IMR-90 (cell line): ENCODE data around the gene MLLT3. TPM values are rescaled to one million over a fixed set of nuclear protein-coding genes. Genes with fewer than 3 reads are reported as not detected.

Experiments
- ATAC-seq: fragments of 200-7000 bp; cut with Tn5 transposase; 2 replicates; pipeline ENCODE4 v1.9.1; 2020; ENCODE audit warnings: low read depth, mild to moderate bottlenecking, moderate library complexity
- BruUV-seq: library from RNA; stranded (reverse); fragments of 400-500 nt; replicated peaks from 2 replicates; lab custom pipeline; 2021; lab: Mats Ljungman, UMichigan
- CTCF ChIA-PET: fragments of 300-600 bp; formaldehyde crosslinking; extraction: SDS; loops from one replicate; lab custom pipeline; 2021; ENCODE audit warnings: antibody characterized with exemption; lab: Yijun Ruan, JAX
- POLR2A ChIA-PET: fragments of 300-600 bp; sonication (Branson Sonifier 250); formaldehyde crosslinking; loops from one replicate; lab custom pipeline; 2022; ENCODE audit warnings: antibody characterized with exemption; ENCODE audit not compliant: unreplicated experiment; lab: Charles Lee
- DNase-seq: peaks from one replicate; pipeline ENCODE4 v3.0.0; 2013
- H2AFZ ChIP-seq: replicated peaks from 2 replicates; pipeline ENCODE3; 2013; ENCODE audit warnings: low read length, mild to moderate bottlenecking; ENCODE audit not compliant: poor library complexity
- H2AK5ac ChIP-seq: 2 replicates; pipeline ENCODE4 v1.6.1; 2013; ENCODE audit warnings: low read depth, low read length, inconsistent platforms
- H2AK9ac ChIP-seq: replicated peaks from 2 replicates; pipeline ENCODE3; 2013; ENCODE audit warnings: mild to moderate bottlenecking, low read depth, low read length, moderate library complexity; ENCODE audit not compliant: poor library complexity
- H2BK120ac ChIP-seq: 2 replicates; pipeline ENCODE4 v1.6.1; 2013; ENCODE audit warnings: low read depth, low read length, inconsistent platforms
- H2BK15ac ChIP-seq: 3 replicates; pipeline ENCODE4 v1.6.1; 2013; ENCODE audit warnings: low read depth, low read length, inconsistent platforms
- H2BK20ac ChIP-seq: 2 replicates; pipeline ENCODE4 v1.6.1; 2013; ENCODE audit warnings: low read depth, mild to moderate bottlenecking, inconsistent platforms, low read length, moderate library complexity
- H2BK5ac ChIP-seq: 2 replicates; pipeline ENCODE4 v1.6.1; 2013; ENCODE audit warnings: mild to moderate bottlenecking, low read depth, low read length, inconsistent platforms; ENCODE audit not compliant: poor library complexity, severe bottlenecking
- H3K14ac ChIP-seq: replicated peaks from 2 replicates; pipeline ENCODE4 v1.6.1; 2013; ENCODE audit warnings: low read depth, low read length, inconsistent platforms
- H3K18ac ChIP-seq: 2 replicates; pipeline ENCODE4 v1.6.1; 2013; ENCODE audit warnings: low read depth, low read length, control low read depth
- H3K23ac ChIP-seq: 2 replicates; pipeline ENCODE4 v1.6.1; 2013; ENCODE audit warnings: low read depth, low read length, inconsistent platforms
- H3K27ac ChIP-seq: 2 replicates; pipeline ENCODE4 v1.5.1; 2013; ENCODE audit warnings: mild to moderate bottlenecking, control low read depth, low read length; ENCODE audit not compliant: insufficient read depth
- H3K27me3 ChIP-seq: 2 replicates; pipeline ENCODE4 v1.6.1; 2013; ENCODE audit warnings: low read length; ENCODE audit not compliant: control insufficient read depth, insufficient read depth
- H3K36me3 ChIP-seq: 2 replicates; pipeline ENCODE4 v1.6.1; 2013; ENCODE audit warnings: low read length, mixed read lengths; ENCODE audit not compliant: control insufficient read depth, insufficient read depth
- H3K4ac ChIP-seq: 2 replicates; pipeline ENCODE4 v1.6.1; 2013; ENCODE audit warnings: low read depth, low read length, inconsistent platforms
- H3K4me1 ChIP-seq: 2 replicates; pipeline ENCODE4 v1.6.1; 2013; ENCODE audit warnings: low read length, mixed read lengths; ENCODE audit not compliant: control insufficient read depth, insufficient read depth
- H3K4me2 ChIP-seq: 2 replicates; pipeline ENCODE4 v1.6.1; 2013; ENCODE audit warnings: low read depth, mild to moderate bottlenecking, control low read depth, low read length, moderate library complexity
- H3K4me3 ChIP-seq: 2 replicates; pipeline ENCODE4 v1.5.1; 2013; ENCODE audit warnings: low read depth, mild to moderate bottlenecking, control low read depth, low read length, moderate library complexity; ENCODE audit not compliant: insufficient read depth
- H3K56ac ChIP-seq: 2 replicates; pipeline ENCODE4 v1.6.1; 2013; ENCODE audit warnings: low read length, inconsistent platforms; ENCODE audit not compliant: insufficient read depth; ENCODE audit errors: extremely low read depth
- H3K79me1 ChIP-seq, 2 experiments: 2 replicates each; pipeline ENCODE4 v1.6.1; 2013; ENCODE audit warnings: low read length in 2 of 2, inconsistent platforms in 1 of 2, low read depth in 1 of 2
- H3K9ac ChIP-seq: 2 replicates; pipeline ENCODE4 v1.6.1; 2013; ENCODE audit warnings: low read depth, low read length, control low read depth
- H3K9me1 ChIP-seq: 2 replicates; pipeline ENCODE4 v1.6.1; 2013; ENCODE audit warnings: low read length, inconsistent platforms; ENCODE audit not compliant: insufficient read depth
- H3K9me3 ChIP-seq: 2 replicates; pipeline ENCODE4 v1.6.1; 2013; ENCODE audit warnings: low read length; ENCODE audit not compliant: control insufficient read depth, insufficient read depth
- H4K20me1 ChIP-seq: 2 replicates; pipeline ENCODE4 v1.6.1; 2013; ENCODE audit warnings: low read length, inconsistent platforms; ENCODE audit not compliant: insufficient read depth
- H4K5ac ChIP-seq: 2 replicates; pipeline ENCODE4 v1.6.1; 2013; ENCODE audit warnings: mild to moderate bottlenecking, low read depth, low read length, control low read depth
- H4K8ac ChIP-seq, 2 experiments: 2 replicates each; pipeline ENCODE4 v1.6.1; 2013; ENCODE audit warnings: low read depth in 2 of 2, low read length in 2 of 2, control low read depth in 1 of 2, inconsistent platforms in 1 of 2
- H4K91ac ChIP-seq: 2 replicates; pipeline ENCODE4 v1.6.1; 2013; ENCODE audit warnings: low read depth, low read length, inconsistent platforms; ENCODE audit not compliant: insufficient read depth
- CHD1 ChIP-seq: IDR thresholded peaks from 2 replicates; pipeline ENCODE4 v1.6.1; 2012; ENCODE audit warnings: low read depth, low read length, improper control_type of control experiment
- MAFK ChIP-seq: IDR thresholded peaks from 2 replicates; pipeline ENCODE4 v1.6.1; 2012; ENCODE audit warnings: low read depth, low read length, improper control_type of control experiment
- MXI1 ChIP-seq: IDR thresholded peaks from 2 replicates; pipeline ENCODE4 v1.6.1; 2012; ENCODE audit warnings: low read depth, mild to moderate bottlenecking, low read length, moderate library complexity, borderline replicate concordance
- USF2 ChIP-seq: fragments of 150-350 bp; IDR thresholded peaks from 2 replicates; pipeline ENCODE4 v1.6.1; 2017; ENCODE audit warnings: mild to moderate bottlenecking, antibody characterized with exemption, low read length, low read depth
- WGBS, 2 experiments: methylation state at CpG; one replicate each; pipeline versions ENCODE4 v1.1.5 to v1.1.7; 2013; ENCODE audit warnings: missing lambda C conversion rate in 2 of 2; ENCODE audit not compliant: insufficient read length in 1 of 2; ENCODE audit errors: extremely low coverage in 2 of 2; 5-methylcytosine and 5-hydroxymethylcytosine counted together
- dilution Hi-C: fragments of 300-500 bp; cut with HindIII; formaldehyde crosslinking; loops from one replicate; pipeline ENCODE4 v1.14.3; 2018; ENCODE audit warnings: low sequenced_read_pairs; ENCODE audit not compliant: unreplicated experiment
- in situ Hi-C: fragments of 300-500 bp; cut with MboI; formaldehyde crosslinking; loops from 3 replicates; pipeline ENCODE4 v1.14.3; 2019; ENCODE audit warnings: low sequenced_read_pairs, inconsistent platforms, mixed read lengths
- intact Hi-C: fragments of 100-400 bp; cut with micrococcal nuclease; formaldehyde crosslinking; loops from 2 replicates; pipeline ENCODE4 v1.10.0; 2022
- polyA plus RNA-seq, 3 experiments: library from polyadenylated mRNA; depleted of rRNA; stranded (reverse); fragments of >200 nt; gene quantifications; 2 replicates each; pipeline ENCODE4 v1.2.3, GENCODE V29; 2012; ENCODE audit warnings: low replicate concordance in 1 of 3
- total RNA-seq: library from RNA; depleted of rRNA; stranded (reverse); fragments of >200 nt; gene quantifications from 2 replicates; pipeline ENCODE4 v1.2.3, GENCODE V29; 2012

The MLLT3 gene
- total and polyA plus RNA-seq, 2 of the 4 experiments (the other 2 are of a cell fraction) = 10.4 to 21.1 TPM

GRCh38 chr9:20606652-20607051, 15.6 kb downstream of the MLLT3 start:
- Histone ChIP-seq H3K14ac (no peak overlapping the region), H2BK15ac (no peak overlapping the region), H3K27ac (no peak overlapping the region), H3K56ac (no peak overlapping the region), H3K27me3 (no peaks in the 10 kb centered on the region), H3K23ac (no peak overlapping the region), H3K9ac (no peak overlapping the region), H3K18ac (no peak overlapping the region), H3K36me3 (no peaks in the 10 kb centered on the region), H4K8ac (no peak overlapping the region), H4K91ac (no peak overlapping the region), H3K9me3 (no peaks in the 10 kb centered on the region), H2AFZ (no peak overlapping the region), H3K4me3 (no peak overlapping the region), H2AK5ac (no peak overlapping the region), H3K4me1 (no peaks in the 10 kb centered on the region; the same call in none of the 2 replicates), H3K9me1 (no peaks in the 10 kb centered on the region), H2BK5ac (no peak overlapping the region), H4K5ac (no peak overlapping the region), H4K20me1 (no peaks in the 10 kb centered on the region; the same call in 1 of the 2 replicates), H2BK120ac (no peak overlapping the region), H2BK20ac (no peak overlapping the region), H3K4ac (no peak overlapping the region), H2AK9ac (no peak overlapping the region), H3K79me1 (peaks cover 16 to 24% of the 10 kb centered on the region in 2 experiments), H3K4me2 (no peak overlapping the region)
- ChIA-PET POLR2A (no interaction called here), CTCF (no interaction called here)
- WGBS, 2 experiments = 20% methylated on average over 1 of the region's 2 CpGs; no CpG with 5 or more reads in 1 of the 2 experiments
- no peak for DNase-seq
- no peak for ATAC-seq
- in situ Hi-C loops (no loop called here), intact Hi-C loops (no loop called here), dilution Hi-C loops (no loop called here)
- BruUV-seq = no TSS peak
- TF ChIP-seq MAFK (no peak), MXI1 (no peak), USF2 (no peak), CHD1 (no peak)
